H9 (cell line): Measurements from ENCODE around the gene GPALPP1. TPM values are rescaled to one million over a fixed set of nuclear protein-coding genes. Genes with fewer than 3 reads are reported as not detected.

ENCODE experiments used
- DNase-seq: peaks from one replicate; pipeline ENCODE4 v3.0.0-alpha.2; 2017
- H2AFZ ChIP-seq: one replicate; pipeline ENCODE4 v1.6.1; 2013; ENCODE audit warnings: mild to moderate bottlenecking, low read length, control low read depth, moderate library complexity
- H2AK5ac ChIP-seq: 2 replicates; pipeline ENCODE4 v1.6.1; 2013; ENCODE audit warnings: low read length, control low read depth, mixed read lengths; ENCODE audit not compliant: insufficient read length
- H2BK120ac ChIP-seq: one replicate; pipeline ENCODE4 v1.6.1; 2013; ENCODE audit warnings: low read depth, mild to moderate bottlenecking, low read length, control low read depth, inconsistent platforms; ENCODE audit not compliant: poor library complexity, severe bottlenecking
- H2BK12ac ChIP-seq: 2 replicates; pipeline ENCODE4 v1.6.1; 2013; ENCODE audit warnings: low read length, control low read depth, mixed read lengths, low read depth; ENCODE audit not compliant: insufficient read length
- H2BK15ac ChIP-seq: 2 replicates; pipeline ENCODE4 v1.6.1; 2013; ENCODE audit warnings: low read depth, low read length, control low read depth
- H2BK20ac ChIP-seq: one replicate; pipeline ENCODE4 v1.6.1; 2013; ENCODE audit warnings: low read depth, mild to moderate bottlenecking, low read length, control low read depth, inconsistent platforms; ENCODE audit not compliant: poor library complexity, severe bottlenecking
- H2BK5ac ChIP-seq: 2 replicates; pipeline ENCODE4 v1.6.1; 2013; ENCODE audit warnings: low read length, control low read depth, mixed read lengths; ENCODE audit not compliant: insufficient read length
- H3K14ac ChIP-seq: 2 replicates; pipeline ENCODE4 v1.6.1; 2013; ENCODE audit warnings: low read length, control low read depth; ENCODE audit not compliant: insufficient read depth
- H3K18ac ChIP-seq: 2 replicates; pipeline ENCODE4 v1.6.1; 2013; ENCODE audit warnings: low read depth, mild to moderate bottlenecking, mixed read lengths, low read length, control low read depth; ENCODE audit not compliant: insufficient read length
- H3K23ac ChIP-seq: 2 replicates; pipeline ENCODE4 v1.6.1; 2013; ENCODE audit warnings: low read length, control low read depth, mixed read lengths, low read depth; ENCODE audit not compliant: insufficient read length
- H3K23me2 ChIP-seq: 2 replicates; pipeline ENCODE4 v1.6.1; 2013; ENCODE audit warnings: low read depth, mild to moderate bottlenecking, mixed read lengths, low read length, control low read depth; ENCODE audit not compliant: insufficient read length, poor library complexity, severe bottlenecking
- H3K27ac ChIP-seq: 2 replicates; pipeline ENCODE4 v1.5.1; 2013; ENCODE audit warnings: low read length, control low read depth, mixed read lengths, low read depth; ENCODE audit not compliant: insufficient read length
- H3K27me3 ChIP-seq: 2 replicates; pipeline ENCODE4 v1.6.1; 2013; ENCODE audit warnings: low read length, control low read depth, inconsistent platforms; ENCODE audit not compliant: insufficient read depth
- H3K4ac ChIP-seq: 2 replicates; pipeline ENCODE4 v1.6.1; 2013; ENCODE audit warnings: low read depth, mild to moderate bottlenecking, control low read depth, inconsistent platforms, low read length, moderate library complexity
- H3K4me1 ChIP-seq: 2 replicates; pipeline ENCODE4 v1.6.1; 2013; ENCODE audit warnings: low read length, control low read depth, inconsistent platforms; ENCODE audit not compliant: insufficient read depth
- H3K4me2 ChIP-seq: 2 replicates; pipeline ENCODE4 v1.6.1; 2013; ENCODE audit warnings: low read length, control low read depth, mixed read lengths; ENCODE audit not compliant: insufficient read length, insufficient read depth
- H3K56ac ChIP-seq: 2 replicates; pipeline ENCODE4 v1.6.1; 2013; ENCODE audit warnings: low read depth, mild to moderate bottlenecking, mixed read lengths, low read length, control low read depth; ENCODE audit not compliant: insufficient read length
- H3K79me1 ChIP-seq: 2 replicates; pipeline ENCODE4 v1.6.1; 2013; ENCODE audit warnings: low read depth, mild to moderate bottlenecking, moderate library complexity, low read length, control low read depth, inconsistent platforms; ENCODE audit not compliant: insufficient read depth, poor library complexity, severe bottlenecking
- H3K79me2 ChIP-seq: 2 replicates; pipeline ENCODE4 v1.6.1; 2013; ENCODE audit warnings: low read length, control low read depth, inconsistent platforms; ENCODE audit not compliant: insufficient read depth
- H3K9ac ChIP-seq: 2 replicates; pipeline ENCODE4 v1.6.1; 2013; ENCODE audit warnings: low read length, control low read depth, mixed read lengths; ENCODE audit not compliant: insufficient read length; ENCODE audit errors: extremely low read depth
- H3K9me3 ChIP-seq: one replicate; pipeline ENCODE4 v1.6.1; 2013; ENCODE audit warnings: low read depth, low read length, inconsistent platforms; ENCODE audit not compliant: control insufficient read depth
- H3T11ph ChIP-seq: one replicate; pipeline ENCODE4 v1.6.1; 2013; ENCODE audit warnings: mild to moderate bottlenecking, low read length, control low read depth, inconsistent platforms
- H4K20me1 ChIP-seq: one replicate; pipeline ENCODE4 v1.6.1; 2013; ENCODE audit not compliant: control insufficient read depth, insufficient read length, insufficient read depth
- H4K5ac ChIP-seq: 2 replicates; pipeline ENCODE4 v1.6.1; 2013; ENCODE audit warnings: low read depth, mild to moderate bottlenecking, mixed read lengths, low read length, control low read depth; ENCODE audit not compliant: insufficient read length
- H4K8ac ChIP-seq: replicated peaks from 2 replicates; pipeline ENCODE4 v1.6.1; 2013; ENCODE audit warnings: low read length, control low read depth, mixed read lengths, low read depth; ENCODE audit not compliant: insufficient read length
- H4K91ac ChIP-seq: 2 replicates; pipeline ENCODE4 v1.6.1; 2013; ENCODE audit warnings: low read depth, mild to moderate bottlenecking, moderate library complexity, mixed read lengths, low read length, control low read depth; ENCODE audit not compliant: insufficient read length
- H3K27ac Mint-ChIP-seq, 3 experiments: 2 replicates in 2 of 3; 3 replicates in 1 of 3; pipeline ENCODE4 v1.8.0; 2020 to 2021; ENCODE audit warnings: mixed read lengths in 3 of 3, mild to moderate bottlenecking in 1 of 3, moderate library complexity in 1 of 3
- H3K27me3 Mint-ChIP-seq: 2 replicates; pipeline ENCODE4 v1.8.0; 2021; ENCODE audit warnings: low read depth, mild to moderate bottlenecking, moderate library complexity, mixed read lengths
- H3K36me3 Mint-ChIP-seq, 3 experiments: 2 replicates in 2 of 3; 3 replicates in 1 of 3; pipeline ENCODE4 v1.8.0; 2020 to 2021; ENCODE audit warnings: low read depth in 3 of 3, mixed read lengths in 3 of 3; ENCODE audit not compliant: insufficient read depth in 1 of 3
- H3K4me1 Mint-ChIP-seq, 2 experiments: 2 replicates each; pipeline ENCODE4 v1.8.0; 2020; ENCODE audit warnings: mixed read lengths in 2 of 2
- H3K4me3 Mint-ChIP-seq, 2 experiments: 2 replicates in 1 of 2; 3 replicates in 1 of 2; pipeline ENCODE4 v1.8.0; 2020 to 2021; ENCODE audit warnings: mild to moderate bottlenecking in 2 of 2, mixed read lengths in 2 of 2, moderate library complexity in 1 of 2
- H3K9me3 Mint-ChIP-seq, 2 experiments: 2 replicates in 1 of 2; 3 replicates in 1 of 2; pipeline ENCODE4 v1.8.0; 2020; ENCODE audit warnings: mild to moderate bottlenecking in 2 of 2, mixed read lengths in 2 of 2, moderate library complexity in 1 of 2
- WGBS: extraction: QIAGEN DNeasy Blood & Tissue Kit; methylation state at CpG from one replicate; pipeline ENCODE4 v1.1.7; 2013; ENCODE audit warnings: missing lambda C conversion rate, low lambda C conversion rate, mixed read lengths; ENCODE audit not compliant: insufficient read length; ENCODE audit errors: extremely low coverage; 5-methylcytosine and 5-hydroxymethylcytosine counted together
- total RNA-seq: library from RNA; stranded (reverse); gene quantifications from 2 replicates; pipeline ENCODE4 v1.2.1, GENCODE V29; 2021
- TF ChIP-seq, protein P1 (sequence below): fragments of 200-600 bp; sonication (generic); conservative IDR thresholded peaks from 3 replicates; pipeline ENCODE4 v1.8.0; 2021; ENCODE audit warnings: antibody characterized with exemption, mild to moderate bottlenecking

GPALPP1 gene
- total RNA-seq, 1 experiment from 2014 or later: 21.9 TPM

- H3K27me3 Mint-ChIP-seq: no peaks in the 10 kb centered on the region
- no peaks in the 10 kb centered on the region for H3K9me3 Mint-ChIP-seq
Observed at GRCh38 chr13:45060062-45060461, 70.7 kb downstream of the GPALPP1 start.

More at GRCh38 chr13:45060062-45060461, 70.7 kb downstream of the GPALPP1 start:
- Histone ChIP-seq H3K18ac (no peak overlapping the region), H2AK5ac (no peak overlapping the region), H3K23ac (no peak overlapping the region), H2BK5ac (no peak overlapping the region), H3K4me1 (no peaks in the 10 kb centered on the region), H3T11ph (no peak overlapping the region), H4K91ac (no peak overlapping the region), H2AFZ (no peak overlapping the region), H2BK15ac (no peak overlapping the region), H4K8ac (no peak overlapping the region), H3K14ac (no peak overlapping the region), H3K9me3 (no peaks in the 10 kb centered on the region), H2BK12ac (no peak overlapping the region), H3K4me2 (no peak overlapping the region), H3K23me2 (no peaks in the 10 kb centered on the region), H3K27ac (no peak overlapping the region), H4K5ac (no peak overlapping the region), H3K79me1 (no peaks in the 10 kb centered on the region), H3K56ac (no peak overlapping the region), H3K9ac (no peak overlapping the region), H3K79me2 (no peaks in the 10 kb centered on the region), H3K4ac (no peak overlapping the region), H4K20me1 (no peaks in the 10 kb centered on the region), H2BK20ac (no peak overlapping the region), H2BK120ac (no peak overlapping the region), H3K27me3 (no peaks in the 10 kb centered on the region)
- H3K4me1 Mint-ChIP-seq: peaks cover 7 to 10% of the 10 kb centered on the region in 2 experiments
- TF ChIP-seq, protein P1, sequence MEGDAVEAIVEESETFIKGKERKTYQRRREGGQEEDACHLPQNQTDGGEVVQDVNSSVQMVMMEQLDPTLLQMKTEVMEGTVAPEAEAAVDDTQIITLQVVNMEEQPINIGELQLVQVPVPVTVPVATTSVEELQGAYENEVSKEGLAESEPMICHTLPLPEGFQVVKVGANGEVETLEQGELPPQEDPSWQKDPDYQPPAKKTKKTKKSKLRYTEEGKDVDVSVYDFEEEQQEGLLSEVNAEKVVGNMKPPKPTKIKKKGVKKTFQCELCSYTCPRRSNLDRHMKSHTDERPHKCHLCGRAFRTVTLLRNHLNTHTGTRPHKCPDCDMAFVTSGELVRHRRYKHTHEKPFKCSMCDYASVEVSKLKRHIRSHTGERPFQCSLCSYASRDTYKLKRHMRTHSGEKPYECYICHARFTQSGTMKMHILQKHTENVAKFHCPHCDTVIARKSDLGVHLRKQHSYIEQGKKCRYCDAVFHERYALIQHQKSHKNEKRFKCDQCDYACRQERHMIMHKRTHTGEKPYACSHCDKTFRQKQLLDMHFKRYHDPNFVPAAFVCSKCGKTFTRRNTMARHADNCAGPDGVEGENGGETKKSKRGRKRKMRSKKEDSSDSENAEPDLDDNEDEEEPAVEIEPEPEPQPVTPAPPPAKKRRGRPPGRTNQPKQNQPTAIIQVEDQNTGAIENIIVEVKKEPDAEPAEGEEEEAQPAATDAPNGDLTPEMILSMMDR: no peak
- H3K36me3 Mint-ChIP-seq: no peaks in the 10 kb centered on the region
- H3K27ac Mint-ChIP-seq: no peak overlapping the region
- WGBS: no CpG with 5 or more reads among the region's 3 CpGs
- DNase-seq: no peak
- no peak overlapping the region for H3K4me3 Mint-ChIP-seq
